IPS-NIHi7 (cell line): ENCODE measurements around the gene HIVEP2.

Experiments used
- DNase-seq: peaks from one replicate; pipeline ENCODE4 v3.0.0; 2012; ENCODE audit warnings: mixed read lengths; ENCODE audit errors: extremely low spot score

HIVEP2 gene

GRCh38 chr6:142821164-142821716 is 123.7 kb downstream of the HIVEP2 start:
- no peak for DNase-seq

DNA sequence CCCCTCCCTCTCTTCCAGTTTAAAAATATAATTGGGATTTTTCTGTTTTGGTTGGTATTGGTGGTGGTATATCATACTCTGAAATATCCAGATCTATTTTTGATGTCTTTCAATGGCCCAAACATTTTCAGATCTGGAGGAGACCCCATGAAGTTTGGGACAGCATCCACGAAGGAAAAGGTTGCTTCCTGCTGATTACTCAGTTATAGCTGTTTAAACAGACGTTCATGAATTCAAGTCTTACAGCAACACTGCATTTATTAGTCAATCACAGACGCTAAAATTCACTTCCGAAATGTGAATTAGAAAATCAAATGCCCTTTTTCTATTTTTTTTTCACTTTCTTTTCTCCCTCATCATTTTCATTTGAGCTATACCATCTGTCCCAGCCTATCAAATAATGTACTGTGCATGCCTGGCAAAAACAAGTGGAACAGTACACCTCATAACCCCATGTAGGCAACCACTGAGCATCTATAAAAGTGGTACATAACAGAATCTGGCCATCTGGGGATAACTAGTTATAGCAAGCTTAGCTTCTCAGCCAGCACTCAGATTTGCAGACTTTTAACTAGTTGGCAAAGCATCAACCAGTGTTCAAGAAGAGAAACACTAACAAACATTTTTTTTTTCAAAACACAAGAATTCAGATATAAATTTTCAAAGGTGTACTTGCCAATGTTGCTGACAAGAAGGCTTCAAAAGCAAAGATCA is 124.5 kb downstream of the HIVEP2 start:
- no peak for DNase-seq

- no peak for DNase-seq
These were observed 125.2 kb downstream of the HIVEP2 start for GRCh38 chr6:142819603-142820337.

DNA sequence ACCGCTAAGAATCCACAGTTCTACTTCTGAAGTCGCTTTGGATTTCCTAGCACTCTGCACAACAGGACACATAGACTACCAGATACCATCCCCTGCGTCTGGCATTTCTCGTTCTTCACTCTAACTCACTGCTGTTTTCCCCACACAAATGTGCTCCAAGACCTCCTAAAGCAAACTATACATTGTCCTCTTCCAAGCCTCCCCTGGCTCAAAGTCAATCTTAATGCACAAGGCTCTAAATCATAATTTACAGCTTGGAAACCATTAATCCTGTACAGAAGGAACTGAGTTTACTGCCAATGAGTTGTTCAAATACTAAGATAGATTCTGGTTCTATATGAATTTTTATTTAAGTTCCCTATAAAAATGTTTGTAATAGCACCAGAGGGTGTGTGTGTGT is 128.5 kb downstream of the HIVEP2 start:
- no peak for DNase-seq

- no peak for DNase-seq
These were observed 128.9 kb downstream of the HIVEP2 start for GRCh38 chr6:142816031-142816430.

DNA sequence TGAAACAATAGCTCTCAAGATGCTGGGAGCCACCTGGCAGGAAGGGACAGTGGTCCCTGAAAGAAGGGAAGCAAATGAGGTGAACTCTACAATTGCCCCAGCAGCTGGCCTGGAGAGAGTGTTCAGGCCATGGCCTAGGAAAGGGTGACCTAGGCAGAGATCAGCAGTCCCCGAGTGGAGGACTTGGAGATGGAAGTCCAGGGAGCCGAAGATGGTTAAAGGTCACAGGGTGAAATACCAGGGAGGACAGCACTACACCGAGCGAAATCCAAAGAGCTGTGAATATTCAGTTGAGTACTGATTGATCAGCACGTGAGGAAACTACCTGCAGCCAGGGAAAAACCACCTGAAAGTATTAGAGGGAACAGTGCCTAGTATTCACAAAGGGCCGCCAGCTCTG is 133.1 kb downstream of the HIVEP2 start:
- no peak for DNase-seq

DNA sequence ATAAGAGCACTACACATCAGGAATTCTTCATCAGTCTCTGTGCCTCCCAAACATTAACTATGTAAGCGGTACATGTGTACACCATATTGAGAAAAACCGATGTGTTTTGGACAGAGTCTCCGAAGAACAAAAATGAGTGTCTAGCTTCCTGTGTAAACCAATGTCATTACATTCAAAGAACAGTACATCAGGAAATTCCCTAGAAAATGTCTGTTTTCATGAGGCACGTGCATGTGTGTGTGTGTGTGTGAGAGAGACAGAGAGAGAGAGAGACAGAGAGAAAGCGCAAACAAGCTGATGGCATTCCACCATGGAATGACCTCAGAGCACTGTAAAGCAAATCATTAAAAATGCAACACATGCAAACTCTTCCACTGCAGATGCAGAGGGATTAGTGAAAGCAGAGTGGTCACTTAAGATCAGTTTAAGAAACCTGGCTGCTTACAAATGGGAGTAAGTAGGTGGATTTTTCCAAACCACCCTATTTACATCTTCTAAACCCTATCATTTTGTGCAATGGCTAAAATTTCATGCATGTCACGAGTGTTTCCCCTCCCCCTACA is 133.9 kb downstream of the HIVEP2 start:
- DNase-seq, result no peak

DNA sequence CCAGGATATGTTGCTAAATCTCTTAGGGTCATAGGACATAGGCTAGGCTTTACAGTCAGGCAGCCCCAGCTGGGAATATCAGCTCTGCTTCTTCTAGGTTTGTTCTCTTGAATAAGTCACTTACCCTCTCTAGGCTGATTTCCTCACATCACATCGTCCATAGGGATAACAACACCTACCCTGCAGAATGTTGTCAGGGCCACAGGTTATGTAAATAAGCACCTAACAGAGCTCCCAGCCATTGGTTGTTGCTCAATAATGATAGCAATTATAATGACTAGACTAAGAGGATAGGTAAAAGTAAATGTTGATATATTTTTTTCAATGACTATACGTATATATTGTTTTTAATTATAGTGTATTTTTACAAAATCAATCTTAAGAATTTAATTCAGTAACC is 135.0 kb downstream of the HIVEP2 start:
- no peak for DNase-seq

GRCh38 chr6:142808405-142809061 is 136.4 kb downstream of the HIVEP2 start:
- no peak for DNase-seq

GRCh38 chr6:142805042-142805441 is 139.9 kb downstream of the HIVEP2 start:
- DNase-seq, result no peak

GRCh38 chr6:142804490-142804889 is 140.5 kb downstream of the HIVEP2 start:
- DNase-seq, result no peak

GRCh38 chr6:142803495-142804058 is 141.4 kb downstream of the HIVEP2 start:
- DNase-seq, result no peak

DNA sequence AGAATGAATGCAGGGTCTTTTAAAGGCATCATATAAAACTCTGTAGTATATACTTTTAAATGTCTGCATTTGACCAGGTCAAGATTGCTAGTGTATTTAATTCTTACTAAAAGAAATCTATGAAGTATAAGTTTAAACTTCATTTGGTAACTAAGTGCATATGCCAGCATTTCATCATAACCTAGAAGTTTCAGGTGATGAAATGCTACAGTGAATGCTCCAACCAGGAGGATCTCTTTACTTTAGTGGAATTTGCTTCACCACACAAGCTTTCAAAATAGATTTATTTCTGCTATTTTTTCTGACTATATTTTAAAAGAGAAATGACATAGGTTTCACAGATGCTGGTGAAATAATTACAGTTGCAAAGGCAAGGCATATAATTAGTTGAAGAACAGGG is 141.9 kb downstream of the HIVEP2 start:
- no peak for DNase-seq

- peak; percentile 48 for DNase-seq
These were observed 142.9 kb downstream of the HIVEP2 start for GRCh38 chr6:142802124-142802523.

DNA sequence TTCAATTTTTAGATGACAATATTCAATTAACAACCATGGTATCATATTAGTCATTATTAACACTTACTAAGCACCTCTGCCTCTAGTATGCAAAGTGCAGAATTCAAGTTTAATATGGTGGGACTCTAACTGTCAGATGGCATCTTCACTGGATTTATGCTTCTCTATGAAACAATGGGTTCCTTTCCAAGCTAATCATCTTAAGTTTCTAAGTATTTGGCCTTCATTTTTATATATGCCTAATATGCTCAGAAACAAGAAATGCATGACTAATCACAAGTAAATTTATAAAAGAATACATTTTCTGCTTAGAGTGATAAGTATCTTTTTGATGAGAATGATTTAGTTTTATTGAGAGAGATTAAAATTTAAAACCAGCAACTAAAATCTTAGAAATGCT is 144.7 kb downstream of the HIVEP2 start:
- no peak for DNase-seq

DNA sequence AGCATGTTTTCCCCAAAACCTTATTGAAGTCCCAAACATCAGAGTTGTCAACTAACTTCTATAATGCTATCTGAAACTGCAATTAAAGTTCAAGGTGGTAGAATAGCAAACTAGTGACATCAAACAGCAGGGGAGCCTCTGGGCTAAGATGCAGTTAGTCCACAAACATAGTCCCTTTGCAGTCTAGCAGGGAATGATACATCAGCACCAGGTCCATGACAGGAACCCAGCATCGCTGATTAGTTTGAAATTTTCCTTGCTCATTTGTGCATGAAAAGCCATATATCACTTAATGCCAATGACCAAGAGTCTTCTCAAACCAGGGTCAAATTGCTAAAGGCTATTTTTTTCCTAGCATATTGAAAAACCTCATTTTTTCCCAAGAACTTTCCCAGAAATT is 145.3 kb downstream of the HIVEP2 start:
- no peak for DNase-seq

DNA sequence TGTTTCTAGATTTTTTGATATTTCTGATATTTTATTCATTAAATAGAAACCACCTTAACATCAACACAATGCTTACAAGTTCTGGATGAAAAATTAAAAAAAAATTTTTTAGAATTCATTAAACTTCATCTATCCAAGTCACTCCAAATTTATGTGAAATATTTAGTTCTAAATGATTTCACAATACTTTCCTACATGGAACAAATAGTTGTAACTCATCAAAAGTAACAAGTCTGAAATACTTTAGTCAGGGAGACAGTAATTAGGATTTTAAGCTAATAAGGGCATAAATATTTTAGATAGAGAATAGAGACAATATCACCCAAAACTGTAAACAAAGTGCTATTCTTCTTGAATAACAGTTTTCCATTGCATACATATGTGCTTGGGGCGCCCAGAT is 147.8 kb downstream of the HIVEP2 start:
- DNase-seq, result no peak

- DNase-seq, result no peak
These were observed 148.4 kb downstream of the HIVEP2 start for GRCh38 chr6:142796571-142796970.

GRCh38 chr6:142796024-142796423 is 149.0 kb downstream of the HIVEP2 start:
- no peak for DNase-seq

DNA sequence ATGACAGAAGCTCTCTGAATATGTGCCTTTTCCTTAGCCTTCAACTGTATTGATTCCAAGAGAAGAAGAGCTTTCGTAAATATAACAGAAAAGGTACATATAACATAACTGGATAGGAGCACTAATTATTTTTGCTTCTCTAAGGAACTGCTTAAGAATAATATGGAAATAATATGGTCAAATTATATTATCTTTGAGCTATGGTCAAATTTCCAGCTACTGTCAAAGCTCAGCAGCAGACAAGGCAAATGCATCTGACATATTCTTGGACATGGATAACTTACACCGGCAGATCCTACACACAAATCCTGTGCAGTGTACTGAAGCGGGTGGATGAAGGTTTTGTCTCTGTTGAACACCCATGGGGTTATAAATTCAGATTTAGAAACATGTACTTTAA is 150.6 kb downstream of the HIVEP2 start:
- no peak for DNase-seq

DNA sequence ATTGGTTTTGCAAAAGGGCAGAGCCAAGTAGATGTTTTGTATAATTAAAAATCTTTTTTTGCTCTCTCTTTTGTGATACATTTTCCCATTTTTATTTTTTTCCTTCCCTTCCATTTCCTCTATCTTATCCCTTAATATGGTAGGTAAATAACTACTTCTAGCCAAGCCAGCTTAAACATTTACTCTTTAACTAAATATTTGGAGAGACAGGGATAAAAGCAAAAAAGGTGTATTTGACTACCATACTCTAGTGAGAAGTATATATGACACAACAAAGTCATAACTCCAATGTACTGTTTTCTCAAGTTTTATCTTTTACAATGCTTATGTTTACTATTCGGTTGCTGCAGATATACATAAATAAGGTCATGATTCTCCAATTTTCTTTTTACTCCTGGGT is 154.7 kb downstream of the HIVEP2 start:
- DNase-seq, result no peak

GRCh38 chr6:142787422-142787821 is 157.6 kb downstream of the HIVEP2 start:
- DNase-seq, result no peak
